ENCODE measurements around the gene CSF3. TPM values are rescaled to one million over a fixed set of nuclear protein-coding genes. Genes with fewer than 3 reads are reported as not detected.

Gene CSF3
- not detected for total RNA-seq
- long read RNA-seq, donor 1: 0 reads
- long read RNA-seq, donor 2: 0 reads

- Histone ChIP-seq H3K4me1 (ENCODE audit: low read depth) (peaks cover 28% of the 10 kb centered on the region), H3K36me3 (ENCODE audit: low read depth) (no peaks in the 10 kb centered on the region), H3K4me3 (no peak within 1 kb of the TSS), H3K9me3 (no peaks in the 10 kb centered on the region)
- TF ChIP-seq, protein P1, sequence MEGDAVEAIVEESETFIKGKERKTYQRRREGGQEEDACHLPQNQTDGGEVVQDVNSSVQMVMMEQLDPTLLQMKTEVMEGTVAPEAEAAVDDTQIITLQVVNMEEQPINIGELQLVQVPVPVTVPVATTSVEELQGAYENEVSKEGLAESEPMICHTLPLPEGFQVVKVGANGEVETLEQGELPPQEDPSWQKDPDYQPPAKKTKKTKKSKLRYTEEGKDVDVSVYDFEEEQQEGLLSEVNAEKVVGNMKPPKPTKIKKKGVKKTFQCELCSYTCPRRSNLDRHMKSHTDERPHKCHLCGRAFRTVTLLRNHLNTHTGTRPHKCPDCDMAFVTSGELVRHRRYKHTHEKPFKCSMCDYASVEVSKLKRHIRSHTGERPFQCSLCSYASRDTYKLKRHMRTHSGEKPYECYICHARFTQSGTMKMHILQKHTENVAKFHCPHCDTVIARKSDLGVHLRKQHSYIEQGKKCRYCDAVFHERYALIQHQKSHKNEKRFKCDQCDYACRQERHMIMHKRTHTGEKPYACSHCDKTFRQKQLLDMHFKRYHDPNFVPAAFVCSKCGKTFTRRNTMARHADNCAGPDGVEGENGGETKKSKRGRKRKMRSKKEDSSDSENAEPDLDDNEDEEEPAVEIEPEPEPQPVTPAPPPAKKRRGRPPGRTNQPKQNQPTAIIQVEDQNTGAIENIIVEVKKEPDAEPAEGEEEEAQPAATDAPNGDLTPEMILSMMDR (IDR thresholded peaks at IDR 0.05): no peak
- intact Hi-C loops (cut with DNase I, micrococcal nuclease): no loop called here
- DNase-seq: peak; percentile 67 to 85 (median 76)
- ATAC-seq: peak; percentile 74
Observed at GRCh38 chr17:40015005-40015997, at the start of gene CSF3. Gene CSF3, plus strand, starts transcription at chr17:40015440. Its CDS starts 35 bp downstream, at chr17:40015475.

DNA sequence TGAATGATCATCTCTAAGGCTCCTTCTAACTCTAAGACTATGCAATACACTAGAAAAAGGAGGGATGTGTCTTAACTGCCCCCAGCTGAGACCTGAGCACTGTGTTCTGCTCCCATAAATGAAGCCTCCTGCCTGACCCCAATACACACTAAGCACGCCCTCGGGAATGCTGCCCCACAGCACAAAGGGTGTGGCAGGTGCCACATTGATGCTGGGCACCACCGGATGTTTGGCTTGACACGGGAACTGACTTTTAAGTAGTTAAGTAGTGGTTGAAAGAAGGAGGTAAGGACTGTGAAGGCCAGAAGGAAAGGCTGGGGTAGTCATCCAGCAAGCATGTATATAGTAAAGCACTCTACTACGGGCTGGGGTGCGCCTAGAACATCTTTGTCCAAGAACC lies 48.5 kb upstream of the CSF3 start:
- Histone ChIP-seq H3K36me3 (ENCODE audit: low read depth) (no peaks in the 10 kb centered on the region), H3K4me3 (no peak overlapping the region), H3K9me3 (no peaks in the 10 kb centered on the region), H3K4me1 (ENCODE audit: low read depth) (peaks cover 7% of the 10 kb centered on the region)
- TF ChIP-seq, protein P1 (IDR thresholded peaks at IDR 0.05): no peak
- intact Hi-C loops (cut with DNase I, micrococcal nuclease): no loop called here
- no peak for ATAC-seq
- DNase-seq: peak in 1 of 3 donors; percentile 16

DNA sequence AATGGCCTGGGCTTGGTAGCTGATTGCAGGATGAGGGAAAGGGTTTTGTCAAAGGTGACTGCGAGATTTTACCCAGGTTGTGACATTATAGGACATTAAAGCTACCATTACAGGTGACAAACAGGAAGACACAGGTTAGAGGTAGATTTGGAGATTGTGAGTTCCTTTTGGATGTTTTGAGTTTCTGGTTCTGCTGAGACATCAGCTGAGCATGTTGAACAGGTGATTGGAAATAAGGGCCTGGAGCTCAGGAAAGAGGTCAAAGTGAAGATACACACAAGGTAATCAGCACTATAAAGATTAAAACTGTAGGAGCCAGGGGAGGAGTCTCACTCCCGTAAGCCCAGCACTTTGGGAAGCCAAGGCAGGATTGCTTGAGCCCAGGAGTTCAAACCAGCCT lies 46.5 kb upstream of the CSF3 start:
- intact Hi-C loops (cut with DNase I, micrococcal nuclease): no loop called here
- TF ChIP-seq, protein P1 (IDR thresholded peaks at IDR 0.05): no peak
- H3K4me1 ChIP-seq (ENCODE audit: low read depth): peaks cover 7% of the 10 kb centered on the region
- no peaks in the 10 kb centered on the region for H3K36me3 ChIP-seq (ENCODE audit: low read depth)
- ATAC-seq (no peak), DNase-seq (no peak)
- no peak overlapping the region for H3K4me3 ChIP-seq
- H3K9me3 ChIP-seq: no peaks in the 10 kb centered on the region

DNA sequence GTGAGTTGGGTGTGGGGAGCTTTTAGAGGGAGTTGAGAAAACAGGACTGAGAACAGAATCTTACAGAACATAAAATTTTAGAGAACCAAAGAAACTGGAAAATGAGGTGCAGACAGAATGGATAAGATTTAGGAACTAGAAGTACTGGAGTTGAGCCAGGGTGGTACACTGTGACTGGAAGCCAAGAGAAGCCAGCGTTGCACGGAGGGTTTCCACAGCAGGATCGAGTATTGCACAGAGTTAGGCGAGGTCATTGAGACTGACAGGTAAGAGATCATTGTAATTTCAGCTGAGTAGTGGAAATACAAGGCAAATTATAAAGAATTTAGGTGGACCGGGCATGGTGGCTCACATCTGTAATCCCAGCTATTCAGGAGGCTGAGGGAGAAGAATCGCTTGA lies 45.9 kb upstream of the CSF3 start:
- TF ChIP-seq, protein P1 (IDR thresholded peaks at IDR 0.05): no peak
- H3K36me3 ChIP-seq (ENCODE audit: low read depth): no peaks in the 10 kb centered on the region
- no peak for DNase-seq

GRCh38 chr17:39970157-39970692 lies 45.0 kb upstream of the CSF3 start:
- ATAC-seq (peak; percentile 94), DNase-seq (peak in 1 of 3 donors; percentile 48)

More for the DNA sequence above, 45.9 kb upstream of the CSF3 start:
- ATAC-seq: no peak
- Histone ChIP-seq H3K9me3 (no peaks in the 10 kb centered on the region), H3K4me1 (ENCODE audit: low read depth) (peaks cover 7% of the 10 kb centered on the region), H3K4me3 (no peak overlapping the region)
- intact Hi-C loops (cut with DNase I, micrococcal nuclease): no loop called here

More at GRCh38 chr17:39970157-39970692, 45.0 kb upstream of the CSF3 start:
- Histone ChIP-seq H3K4me3 (no peak overlapping the region), H3K36me3 (ENCODE audit: low read depth) (no peaks in the 10 kb centered on the region), H3K4me1 (ENCODE audit: low read depth) (peaks cover 7% of the 10 kb centered on the region), H3K9me3 (no peaks in the 10 kb centered on the region)
- intact Hi-C loops (cut with DNase I, micrococcal nuclease): no loop called here
- TF ChIP-seq, protein P1 (IDR thresholded peaks at IDR 0.05): no peak
